RWPE1 (cell line): ENCODE measurements around the gene IGFBP6.

Experiments
- CTCF ChIA-PET: fragments of 350-600 bp; sonication (Branson Sonifier 250); formaldehyde crosslinking; extraction: SDS; loops from one replicate; lab custom pipeline; 2021; lab: Yijun Ruan, JAX
- POLR2A ChIA-PET: fragments of 400-600 bp; formaldehyde crosslinking; extraction: SDS; loops from one replicate; lab custom pipeline; 2020; ENCODE audit warnings: antibody characterized with exemption; ENCODE audit not compliant: low non-redundant PET; lab: Yijun Ruan, JAX
- DNase-seq: peaks from one replicate; pipeline ENCODE4 v3.0.0; 2012; ENCODE audit warnings: low spot score
- H3K27ac ChIP-seq: fragments of 450-650 bp; 2 replicates; pipeline ENCODE4 v1.5.1; 2017
- CTCF ChIP-seq: fragments of 450-650 bp; conservative IDR thresholded peaks from 2 replicates; pipeline ENCODE4 v1.5.1; 2017; ENCODE audit warnings: low read depth, mild to moderate bottlenecking

IGFBP6 gene

GRCh38 chr12:53118751-53119300 lies 21.4 kb downstream of the IGFBP6 start:
- CTCF ChIA-PET = interaction anchor here (1.1 kb wide), 1 partner anchor 53 kb away, joined by 3 read pairs; no protein-coding TSS in a partner anchor
- POLR2A ChIA-PET = no interaction called here
- H3K27ac ChIP-seq = no peak overlapping the region
- TF ChIP-seq CTCF = no peak
- no peak for DNase-seq

- DNase-seq = no peak
- no peak for TF ChIP-seq CTCF
- ChIA-PET CTCF (no interaction called here), POLR2A (no interaction called here)
- H3K27ac ChIP-seq = no peak overlapping the region
Measured at GRCh38 chr12:53120685-53121525, 23.4 kb downstream of the IGFBP6 start.

GRCh38 chr12:53122961-53123468 lies 25.5 kb downstream of the IGFBP6 start:
- no peak for DNase-seq
- POLR2A ChIA-PET = no interaction called here
- CTCF ChIA-PET = interaction anchor here (0.6 kb wide), 1 partner anchor 120 kb away, joined by 3 read pairs; no protein-coding TSS in a partner anchor
- H3K27ac ChIP-seq = no peak overlapping the region
- no peak for TF ChIP-seq CTCF

- no peak for TF ChIP-seq CTCF
- H3K27ac ChIP-seq = no peak overlapping the region
- DNase-seq = no peak
- CTCF ChIA-PET = no interaction called here
- POLR2A ChIA-PET = no interaction called here
Measured at GRCh38 chr12:53123578-53124351, 26.3 kb downstream of the IGFBP6 start.

DNA sequence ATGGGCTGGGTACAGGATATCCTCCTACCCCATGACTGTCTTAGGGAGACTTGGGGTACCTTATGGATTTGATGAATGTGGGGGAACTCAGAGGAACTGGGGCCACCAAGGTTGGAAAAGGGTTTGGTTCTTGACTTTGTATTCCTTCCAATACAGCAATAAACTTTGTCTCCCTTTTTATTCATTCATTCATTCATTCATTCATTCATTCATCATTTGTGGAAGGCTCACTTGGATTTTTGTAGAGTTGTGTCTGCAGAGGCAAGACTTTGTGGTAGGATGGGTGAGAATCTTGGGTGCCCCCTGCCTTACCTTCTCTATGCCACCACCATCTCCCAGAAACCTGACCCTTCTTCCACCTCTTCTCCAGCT lies 26.9 kb downstream of the IGFBP6 start:
- no peak overlapping the region for H3K27ac ChIP-seq
- DNase-seq = no peak
- CTCF ChIA-PET = no interaction called here
- POLR2A ChIA-PET = no interaction called here
- no peak for TF ChIP-seq CTCF

DNA sequence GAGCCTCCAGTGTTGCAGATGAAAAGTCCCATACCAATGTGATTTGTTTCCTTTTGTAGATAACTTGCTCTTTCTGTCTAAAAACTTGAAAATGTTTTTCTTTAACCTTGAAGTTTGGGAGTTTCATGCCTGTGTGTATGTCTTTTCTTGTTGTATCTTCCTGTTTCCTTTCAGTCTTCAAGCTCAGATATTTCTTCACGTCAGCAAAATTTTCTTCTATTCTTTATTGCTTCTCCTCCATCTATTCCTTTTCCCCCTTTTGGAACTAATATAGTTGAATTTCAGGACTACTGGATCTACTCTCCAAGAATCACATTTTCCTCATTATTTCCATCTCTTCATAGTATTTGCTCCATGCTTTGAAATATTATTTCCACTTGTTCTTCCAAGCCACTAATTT lies 29.7 kb downstream of the IGFBP6 start:
- DNase-seq = no peak
- ChIA-PET CTCF (interaction anchor here (0.6 kb wide), 1 partner anchor 30 kb away, joined by 4 read pairs; no protein-coding TSS in a partner anchor), POLR2A (no interaction called here)
- no peak for TF ChIP-seq CTCF
- no peak overlapping the region for H3K27ac ChIP-seq
